ENCODE data around the gene ABCA12. TPM values are rescaled to one million over a fixed set of nuclear protein-coding genes. Genes with fewer than 3 reads are reported as not detected.

The ABCA12 gene
- total RNA-seq, 1 experiment from 2014 or later = 1.3 TPM

- Histone ChIP-seq H3K27ac (ENCODE audit: low read depth, low read length) (no peak overlapping the region), H3K4me1 (ENCODE audit: control insufficient read depth in 1 of 2, insufficient read depth in 2 of 2, low read length in 2 of 2) (no peaks in the 10 kb centered on the region), H4K20me1 (ENCODE audit: insufficient read depth) (no peaks in the 10 kb centered on the region), H3K9ac (ENCODE audit: low read length) (no peak overlapping the region), H3K79me2 (ENCODE audit: insufficient read depth, low read length) (no peaks in the 10 kb centered on the region), H3K4me2 (ENCODE audit: low read length) (no peak overlapping the region), H3K36me3 (ENCODE audit: control insufficient read depth in 1 of 2, insufficient read depth in 2 of 2, low read length in 2 of 2) (no peaks in the 10 kb centered on the region), H2AFZ (ENCODE audit: low read depth, low read length, poor library complexity, severe bottlenecking) (no peak overlapping the region), H3K9me3 (ENCODE audit: control insufficient read depth in 1 of 2, insufficient read depth in 1 of 2, low read depth in 1 of 2, low read length in 2 of 2) (no peaks in the 10 kb centered on the region), H3K4me3 (replicated peaks in 1 of 2; ENCODE audit: low read depth in 1 of 2, low read length in 2 of 2) (no peak overlapping the region), H3K27me3 (ENCODE audit: insufficient read depth, low read length) (no peaks in the 10 kb centered on the region), H3K9me2 (ENCODE audit: insufficient read depth) (no peaks in the 10 kb centered on the region)
- ATAC-seq = no peak
- ChIA-PET POLR2A (no interaction called here), CTCF (no interaction called here), RAD21 (ENCODE audit: low non-redundant PET in 1 of 2, low total read pairs in 2 of 2, uncharacterized antibody in 2 of 2, unreplicated experiment in 2 of 2) (no interaction called here)
- no TSS peak for BruUV-seq (replicated peaks)
- TF ChIP-seq POLR2AphosphoS5 (IDR thresholded peaks at IDR 0.05; ENCODE audit: low read depth, low read length) (no peak), ZFX (IDR thresholded peaks at IDR 0.05) (no peak), TCF7L2 (IDR thresholded peaks at IDR 0.05; ENCODE audit: borderline replicate concordance, extremely low read depth, insufficient read depth, insufficient read length) (no peak), ZNF274 (IDR thresholded peaks at IDR 0.05; ENCODE audit: low read depth, low read length) (no peak), POLR2A (IDR thresholded peaks at IDR 0.05; ENCODE audit: borderline replicate concordance, extremely low read depth, insufficient read depth, insufficient read length) (no peak), MAX (IDR thresholded peaks at IDR 0.05) (no peak), RAD21 (IDR thresholded peaks at IDR 0.05; ENCODE audit: low read depth) (no peak), EZH2phosphoT487 (IDR thresholded peaks at IDR 0.05; ENCODE audit: borderline replicate concordance) (no peak), CEBPB (IDR thresholded peaks at IDR 0.05; ENCODE audit: low read depth) (no peak), CTCF (IDR thresholded peaks at IDR 0.05 in 2 of 3, conservative IDR thresholded peaks at IDR 0.05 in 1 of 3; ENCODE audit: borderline replicate concordance in 1 of 3, insufficient read depth in 1 of 3, low read depth in 2 of 3, low read length in 2 of 3) (no peak), SRF (IDR thresholded peaks at IDR 0.05; ENCODE audit: low read depth) (no peak), FOSL1 (IDR thresholded peaks at IDR 0.05; ENCODE audit: low read depth) (no peak), ZBTB33 (IDR thresholded peaks at IDR 0.05; ENCODE audit: extremely low read depth, insufficient replicate concordance, low read length) (no peak), JUND (IDR thresholded peaks at IDR 0.05) (no peak), YY1 (IDR thresholded peaks at IDR 0.05; ENCODE audit: extremely low read depth, insufficient replicate concordance, low read depth, low read length) (no peak), ELF1 (IDR thresholded peaks at IDR 0.05; ENCODE audit: borderline replicate concordance, low read depth) (no peak), CBX3 (IDR thresholded peaks at IDR 0.05; ENCODE audit: low read depth) (no peak), EZH2 (IDR thresholded peaks at IDR 0.05) (no peak), EGR1 (IDR thresholded peaks at IDR 0.05; ENCODE audit: low read depth) (no peak)
- intact Hi-C loops (cut with micrococcal nuclease) = no loop called here
- DNase-seq (ENCODE audit: low read depth, low spot score) = no peak
Observed at GRCh38 chr2:215060861-215061536, 77.4 kb downstream of the ABCA12 start.

All from HCT116 (cell line).